Uterus (tissue), 2 donors: ENCODE measurements around the gene TJP2.

ENCODE experiments used
- POLR2A ChIP-seq, 2 donors: fragments of 450-650 bp; IDR thresholded peaks; one replicate each; pipeline ENCODE4 v1.6.1; 2016; ENCODE audit warnings: antibody characterized with exemption in 2 of 2, mild to moderate bottlenecking in 1 of 2, moderate library complexity in 1 of 2
- TF ChIP-seq, protein P1 (sequence below), 4 experiments: fragments of 200-600 bp in 2 of 4; fragments of 450-650 bp in 2 of 4; sonication (generic) in 2 of 4; IDR thresholded peaks; one replicate each; pipeline ENCODE4 v1.5.1; 2016 to 2019; ENCODE audit warnings: antibody characterized with exemption in 4 of 4, mild to moderate bottlenecking in 2 of 4, moderate library complexity in 1 of 4

DNA sequence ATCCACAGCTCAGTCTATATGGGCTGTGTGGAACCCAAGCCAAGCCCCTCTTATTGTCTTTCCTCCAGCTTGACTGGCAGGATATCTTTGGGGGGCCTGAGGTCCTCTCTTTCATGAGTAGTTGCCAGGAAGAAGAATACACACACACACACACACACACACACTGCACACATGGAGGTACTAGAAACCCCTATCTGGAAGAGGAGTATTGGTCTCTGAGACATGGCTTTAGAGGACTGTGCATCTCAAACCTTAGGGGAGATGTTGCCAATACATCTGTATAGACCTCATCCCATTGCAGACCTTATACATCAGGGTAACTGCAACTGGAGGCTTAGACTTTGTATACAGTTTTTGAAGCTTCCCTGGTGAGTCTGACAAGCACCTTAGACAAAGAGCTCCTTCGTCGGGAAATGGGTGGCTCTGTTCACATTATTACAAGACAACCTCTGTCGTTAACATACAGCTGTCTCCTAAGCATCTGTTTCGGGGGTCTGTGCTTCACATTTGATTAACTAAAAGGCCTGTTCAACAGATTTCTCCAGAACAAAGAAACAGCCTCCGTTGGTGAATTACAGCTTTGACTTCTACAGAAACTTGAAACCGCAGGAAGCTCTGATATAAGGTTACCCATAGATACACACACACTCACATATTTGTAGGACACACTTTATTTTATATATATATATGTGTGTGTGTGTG lies 145.4 kb downstream of the TJP2 start:
- TF ChIP-seq, protein P1, sequence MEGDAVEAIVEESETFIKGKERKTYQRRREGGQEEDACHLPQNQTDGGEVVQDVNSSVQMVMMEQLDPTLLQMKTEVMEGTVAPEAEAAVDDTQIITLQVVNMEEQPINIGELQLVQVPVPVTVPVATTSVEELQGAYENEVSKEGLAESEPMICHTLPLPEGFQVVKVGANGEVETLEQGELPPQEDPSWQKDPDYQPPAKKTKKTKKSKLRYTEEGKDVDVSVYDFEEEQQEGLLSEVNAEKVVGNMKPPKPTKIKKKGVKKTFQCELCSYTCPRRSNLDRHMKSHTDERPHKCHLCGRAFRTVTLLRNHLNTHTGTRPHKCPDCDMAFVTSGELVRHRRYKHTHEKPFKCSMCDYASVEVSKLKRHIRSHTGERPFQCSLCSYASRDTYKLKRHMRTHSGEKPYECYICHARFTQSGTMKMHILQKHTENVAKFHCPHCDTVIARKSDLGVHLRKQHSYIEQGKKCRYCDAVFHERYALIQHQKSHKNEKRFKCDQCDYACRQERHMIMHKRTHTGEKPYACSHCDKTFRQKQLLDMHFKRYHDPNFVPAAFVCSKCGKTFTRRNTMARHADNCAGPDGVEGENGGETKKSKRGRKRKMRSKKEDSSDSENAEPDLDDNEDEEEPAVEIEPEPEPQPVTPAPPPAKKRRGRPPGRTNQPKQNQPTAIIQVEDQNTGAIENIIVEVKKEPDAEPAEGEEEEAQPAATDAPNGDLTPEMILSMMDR (IDR thresholded peaks at IDR 0.05) = no peak
- TF ChIP-seq POLR2A (IDR thresholded peaks at IDR 0.05) = no peak
